HL-60 (cell line): Measurements from ENCODE around the gene TBC1D7.

Source experiments
- DNase-seq, 2 experiments: peaks; one replicate each; pipeline ENCODE4 v3.0.0-alpha.2; 2010 to 2020; ENCODE audit warnings: low read depth in 1 of 2, low spot score in 1 of 2
- H3K27ac ChIP-seq: fragments of 250-450 bp; sonication (Bioruptor Pico); replicated peaks from 2 replicates; pipeline ENCODE4 v1.5.1; 2020; ENCODE audit warnings: mild to moderate bottlenecking, moderate library complexity
- H3K27me3 ChIP-seq: fragments of 250-450 bp; sonication (Bioruptor Pico); 2 replicates; pipeline ENCODE4 v1.5.1; 2021; ENCODE audit warnings: mild to moderate bottlenecking, moderate library complexity; ENCODE audit not compliant: insufficient read depth, poor library complexity, severe bottlenecking
- H3K4me3 ChIP-seq: replicated peaks from 2 replicates; pipeline ENCODE4 v1.5.1; 2011; ENCODE audit warnings: mild to moderate bottlenecking, control low read depth, low read length; ENCODE audit not compliant: insufficient read depth
- CTCF ChIP-seq: IDR thresholded peaks from one replicate; pipeline ENCODE4 v1.5.1; 2011; ENCODE audit warnings: low read length, control low read depth, inconsistent platforms; ENCODE audit not compliant: insufficient read depth
- GABPA ChIP-seq: IDR thresholded peaks from 2 replicates; pipeline ENCODE4 v1.6.1; 2012; ENCODE audit warnings: low read depth
- POLR2AphosphoS5 ChIP-seq: IDR thresholded peaks from 2 replicates; pipeline ENCODE4 v1.6.1; 2012; ENCODE audit warnings: low read depth
- REST ChIP-seq: IDR thresholded peaks from 2 replicates; pipeline ENCODE4 v1.6.1; 2012; ENCODE audit warnings: low read depth; ENCODE audit not compliant: insufficient replicate concordance
- SPI1 ChIP-seq: IDR thresholded peaks from 2 replicates; pipeline ENCODE4 v1.6.1; 2012; ENCODE audit warnings: low read depth, mild to moderate bottlenecking, borderline replicate concordance

Gene TBC1D7

GRCh38 chr6:13274707-13275434 lies 53.5 kb downstream of the TBC1D7 start:
- Histone ChIP-seq H3K27ac (no peak overlapping the region), H3K4me3 (peak overlapping the region; percentile 55), H3K27me3 (no peaks in the 10 kb centered on the region)
- TF ChIP-seq REST (no peak), SPI1 (peak; percentile 75)
- peak in 1 of 2 experiments; percentile 7 for DNase-seq

GRCh38 chr6:13273931-13274706 lies 54.2 kb downstream of the TBC1D7 start:
- peak; percentile 48 to 58 for DNase-seq
- peak overlapping the region; percentile 55 for H3K4me3 ChIP-seq
- peak overlapping the region; percentile 73 for H3K27ac ChIP-seq
- H3K27me3 ChIP-seq, result no peaks in the 10 kb centered on the region
- TF ChIP-seq SPI1 (peak; percentile 79; the same call in 1 of the 2 replicates), REST (no peak), CTCF (no peak), GABPA (no peak), POLR2AphosphoS5 (peak; percentile 33; the same call in 1 of the 2 replicates)

GRCh38 chr6:13273202-13273930 lies 55.0 kb downstream of the TBC1D7 start:
- no peak for DNase-seq
- Histone ChIP-seq H3K4me3 (peak overlapping the region; percentile 55), H3K27ac (peak overlapping the region; percentile 73), H3K27me3 (no peaks in the 10 kb centered on the region)
- TF ChIP-seq POLR2AphosphoS5 (no peak), CTCF (no peak), SPI1 (0 out of 2 replicates have a peak, but pooled peaks have one; percentile 5)
